ENCODE measurements around the gene ZNF74.
"Not testable (repeated sequence)": the region's sequence is repeated elsewhere in the genome, so short reads cannot be mapped to it uniquely, and the experiment has no call there.

The ZNF74 gene

GRCh38 chr22:20401376-20402014 is 7.5 kb downstream of the ZNF74 start:
- no peak for DNase-seq

DNA sequence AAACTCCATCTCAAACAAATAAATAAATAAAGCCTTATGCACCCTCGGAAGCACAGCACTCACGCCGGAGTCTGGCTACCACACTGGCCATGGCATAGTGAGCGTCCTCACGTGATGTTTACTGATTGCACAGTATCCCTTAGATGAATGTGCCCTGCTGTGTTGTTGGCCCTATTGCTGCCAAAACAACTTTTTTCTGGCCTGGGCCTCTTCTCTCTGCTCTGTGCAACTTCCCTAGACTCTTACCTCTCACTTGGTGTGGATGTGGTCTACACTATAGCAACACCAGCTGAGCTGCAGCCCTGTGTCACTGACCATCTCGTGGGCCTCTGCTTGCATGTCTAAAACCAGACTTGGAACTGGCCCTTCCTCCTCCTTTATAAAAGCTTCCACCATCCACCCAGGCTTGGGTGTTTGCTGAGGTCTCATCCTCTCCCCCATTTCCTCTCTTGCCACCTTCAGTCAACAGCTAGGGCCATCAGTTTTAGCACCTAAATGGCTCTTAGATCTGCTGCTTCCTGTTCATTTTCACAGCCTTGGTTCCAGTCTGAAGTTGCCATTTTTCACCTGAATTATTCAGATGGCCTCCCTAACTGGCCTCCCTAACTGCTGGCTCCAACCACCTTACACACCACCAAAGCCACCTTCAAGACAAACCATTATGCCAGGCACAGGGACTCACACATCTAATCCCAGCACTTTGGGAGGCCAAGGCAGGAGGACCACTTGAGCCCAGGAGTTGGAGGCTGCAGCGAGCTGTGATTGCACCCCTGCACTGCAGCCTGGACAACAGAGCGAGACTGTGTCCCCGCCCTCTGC is 9.2 kb downstream of the ZNF74 start:
- DNase-seq: no peak

DNA sequence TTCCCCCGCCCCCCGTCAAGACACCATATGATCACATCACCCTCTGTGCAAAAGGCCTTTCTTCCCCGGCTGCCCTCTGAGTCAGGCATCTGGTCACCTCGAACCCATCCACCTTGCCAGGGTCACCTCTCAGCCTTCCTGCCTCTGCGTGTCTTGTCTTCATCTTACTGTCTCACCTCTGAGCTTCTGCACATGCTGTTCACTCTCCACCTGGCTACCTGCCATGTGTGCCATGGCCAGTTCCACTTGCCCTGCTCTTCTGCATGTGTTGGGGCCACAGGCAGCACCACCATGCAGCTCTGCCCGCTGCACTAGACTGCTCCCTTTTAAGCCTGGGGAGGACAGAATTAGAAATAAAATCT is 9.8 kb downstream of the ZNF74 start:
- no peak for DNase-seq

DNA sequence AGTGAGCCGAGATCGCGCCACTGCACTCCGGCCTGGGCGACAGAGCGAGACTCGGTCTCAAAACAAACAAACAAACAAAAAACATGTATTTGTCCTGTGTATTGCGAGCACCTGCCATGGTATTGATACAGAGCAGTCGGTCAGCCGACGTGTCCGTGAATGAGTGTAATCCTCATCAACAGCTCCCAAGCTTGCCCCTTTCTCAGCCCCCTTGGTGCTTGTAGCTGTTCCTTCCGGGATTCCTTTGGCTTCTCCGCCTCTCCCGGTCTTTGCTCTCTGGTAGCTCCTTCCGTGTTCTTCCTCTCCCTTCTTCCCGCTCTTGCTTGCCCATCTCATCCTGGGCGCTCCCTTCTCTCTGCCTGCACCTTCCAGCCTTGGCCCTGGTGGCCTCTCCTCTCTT is 10.9 kb downstream of the ZNF74 start:
- DNase-seq: no peak

- DNase-seq: no peak
Measured at GRCh38 chr22:20405291-20405930, 11.5 kb downstream of the ZNF74 start.

DNA sequence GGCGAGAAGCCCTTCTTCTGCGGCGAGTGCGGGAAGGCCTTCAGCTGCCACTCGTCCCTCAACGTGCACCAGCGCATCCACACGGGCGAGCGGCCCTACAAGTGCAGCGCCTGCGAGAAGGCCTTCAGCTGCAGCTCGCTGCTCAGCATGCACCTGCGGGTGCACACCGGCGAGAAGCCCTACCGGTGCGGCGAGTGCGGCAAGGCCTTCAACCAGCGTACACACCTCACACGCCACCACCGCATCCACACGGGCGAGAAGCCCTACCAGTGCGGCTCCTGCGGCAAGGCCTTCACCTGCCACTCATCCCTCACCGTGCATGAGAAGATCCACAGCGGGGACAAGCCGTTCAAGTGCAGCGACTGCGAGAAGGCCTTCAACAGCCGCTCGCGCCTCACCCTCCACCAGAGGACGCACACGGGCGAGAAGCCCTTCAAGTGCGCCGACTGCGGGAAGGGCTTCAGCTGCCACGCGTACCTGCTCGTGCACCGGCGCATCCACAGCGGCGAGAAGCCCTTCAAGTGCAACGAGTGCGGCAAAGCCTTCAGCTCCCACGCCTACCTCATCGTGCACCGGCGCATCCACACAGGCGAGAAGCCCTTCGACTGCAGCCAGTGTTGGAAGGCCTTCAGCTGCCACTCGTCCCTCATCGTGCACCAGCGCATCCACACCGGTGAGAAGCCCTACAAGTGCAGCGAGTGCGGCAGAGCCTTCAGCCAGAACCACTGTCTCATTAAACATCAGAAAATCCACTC is 12.2 kb downstream of the ZNF74 start:
- no peak for DNase-seq

DNA sequence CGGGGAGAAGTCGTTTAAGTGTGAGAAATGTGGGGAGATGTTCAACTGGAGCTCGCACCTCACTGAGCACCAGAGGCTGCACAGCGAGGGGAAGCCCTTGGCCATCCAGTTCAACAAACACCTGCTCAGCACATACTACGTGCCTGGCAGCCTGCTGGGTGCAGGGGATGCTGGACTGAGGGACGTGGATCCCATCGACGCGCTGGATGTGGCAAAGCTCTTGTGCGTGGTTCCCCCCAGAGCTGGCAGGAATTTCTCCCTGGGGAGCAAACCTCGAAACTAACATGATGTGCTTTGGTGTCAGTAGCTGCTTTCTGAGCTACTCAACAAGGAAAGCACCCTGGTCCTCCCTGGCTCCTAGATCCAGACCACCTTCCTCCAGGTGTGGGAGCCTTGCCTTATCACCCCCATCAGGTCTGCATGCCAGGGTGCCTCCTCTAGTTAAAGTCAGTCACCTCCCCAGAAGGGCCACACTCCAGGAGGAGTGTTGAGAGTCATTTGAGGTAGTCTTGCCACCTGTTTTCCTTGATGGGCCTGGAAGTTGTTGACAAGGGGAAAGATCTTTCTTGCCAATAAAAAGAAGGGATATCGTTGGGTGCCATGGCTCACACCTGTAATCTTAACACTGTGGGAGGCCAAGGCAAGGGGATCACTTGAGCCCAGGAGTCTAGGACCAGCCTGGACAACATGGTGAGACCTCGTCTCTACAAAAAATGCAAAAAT is 12.9 kb downstream of the ZNF74 start:
- no peak for DNase-seq

- no peak for DNase-seq
Measured at GRCh38 chr22:20407829-20408228, 13.9 kb downstream of the ZNF74 start.

DNA sequence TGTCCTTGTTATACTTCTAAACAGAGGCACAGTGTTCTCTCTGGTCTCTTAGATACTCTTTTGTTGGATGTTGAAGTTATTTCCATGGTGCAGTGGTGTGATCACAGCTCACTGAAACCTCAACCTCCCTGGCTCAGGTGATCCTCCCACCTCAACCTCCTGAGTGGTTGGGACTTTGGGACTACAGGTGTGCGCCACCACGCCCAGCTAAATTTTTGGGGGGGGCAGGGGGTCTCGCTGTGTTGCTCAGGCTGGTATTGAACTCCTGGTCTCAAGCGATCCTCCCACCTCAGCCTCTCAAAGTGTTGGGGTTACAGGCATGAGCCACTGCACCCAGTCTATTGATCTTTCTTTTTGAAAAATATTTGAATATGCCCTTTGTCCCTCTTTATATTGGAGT is 14.9 kb downstream of the ZNF74 start:
- DNase-seq: no peak

GRCh38 chr22:20409385-20409784 is 15.4 kb downstream of the ZNF74 start:
- not testable (repeated sequence) for DNase-seq

DNA sequence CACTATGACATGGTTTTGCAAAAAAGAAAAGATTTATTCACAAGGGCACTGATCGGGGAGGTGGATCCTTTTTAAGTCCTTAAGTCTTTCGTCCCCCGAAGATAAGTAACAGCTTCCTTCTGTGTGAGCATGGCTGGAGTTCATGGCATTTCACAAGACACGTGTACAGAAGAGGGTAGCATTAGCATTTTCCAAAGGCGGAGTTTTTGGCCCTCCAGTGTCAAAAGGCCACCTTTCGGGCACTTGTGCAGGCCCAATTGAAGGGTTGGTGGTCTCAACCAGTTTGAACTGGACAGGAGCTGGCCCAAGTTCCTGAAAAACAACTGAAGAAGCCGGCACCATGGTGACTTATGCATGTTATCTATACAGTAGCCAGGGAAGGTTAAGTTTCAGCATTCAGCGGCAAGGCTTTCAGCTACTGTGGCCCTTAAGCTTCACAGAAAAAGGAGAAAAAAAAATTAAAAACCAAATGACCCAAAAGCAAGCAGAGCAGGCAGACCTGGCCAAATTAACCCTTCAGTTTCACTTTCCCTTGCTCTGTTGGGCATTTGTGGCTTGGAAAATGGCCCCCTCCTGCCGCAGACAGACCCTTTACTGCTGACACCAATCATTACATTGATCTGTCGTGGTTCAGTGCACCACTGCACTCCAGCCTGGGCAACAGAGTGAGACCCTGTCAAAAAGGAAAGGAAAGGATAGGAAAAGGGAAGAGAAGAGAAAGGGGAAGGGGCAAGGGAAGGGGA is 18.7 kb downstream of the ZNF74 start:
- no peak for DNase-seq

- DNase-seq: no peak
Measured at GRCh38 chr22:20413217-20414058, 19.5 kb downstream of the ZNF74 start.

GRCh38 chr22:20414059-20414440 is 20.1 kb downstream of the ZNF74 start:
- DNase-seq: no peak

DNA sequence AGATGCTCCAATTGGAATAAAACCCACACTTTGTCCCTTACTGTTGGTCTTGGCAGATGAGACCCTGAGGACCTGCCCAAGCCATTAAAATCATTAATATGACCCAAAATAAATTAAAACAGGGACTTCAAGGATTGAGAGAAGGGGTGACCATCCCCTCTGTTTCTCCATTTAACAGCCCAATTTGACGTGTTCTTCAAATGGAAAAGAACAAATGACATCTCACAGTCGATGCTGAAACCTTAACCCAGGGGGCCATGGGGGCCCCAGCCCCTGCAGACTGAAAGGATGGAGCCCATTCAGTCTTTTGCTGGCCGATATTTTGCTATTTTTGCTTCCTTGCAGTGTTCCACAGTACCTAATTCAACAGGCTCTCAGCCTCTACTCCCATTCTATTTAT is 20.5 kb downstream of the ZNF74 start:
- DNase-seq: no peak

GRCh38 chr22:20415241-20415640 is 21.3 kb downstream of the ZNF74 start:
- not testable (repeated sequence) for DNase-seq

GRCh38 chr22:20415699-20416098 is 21.7 kb downstream of the ZNF74 start:
- not testable (repeated sequence) for DNase-seq

DNA sequence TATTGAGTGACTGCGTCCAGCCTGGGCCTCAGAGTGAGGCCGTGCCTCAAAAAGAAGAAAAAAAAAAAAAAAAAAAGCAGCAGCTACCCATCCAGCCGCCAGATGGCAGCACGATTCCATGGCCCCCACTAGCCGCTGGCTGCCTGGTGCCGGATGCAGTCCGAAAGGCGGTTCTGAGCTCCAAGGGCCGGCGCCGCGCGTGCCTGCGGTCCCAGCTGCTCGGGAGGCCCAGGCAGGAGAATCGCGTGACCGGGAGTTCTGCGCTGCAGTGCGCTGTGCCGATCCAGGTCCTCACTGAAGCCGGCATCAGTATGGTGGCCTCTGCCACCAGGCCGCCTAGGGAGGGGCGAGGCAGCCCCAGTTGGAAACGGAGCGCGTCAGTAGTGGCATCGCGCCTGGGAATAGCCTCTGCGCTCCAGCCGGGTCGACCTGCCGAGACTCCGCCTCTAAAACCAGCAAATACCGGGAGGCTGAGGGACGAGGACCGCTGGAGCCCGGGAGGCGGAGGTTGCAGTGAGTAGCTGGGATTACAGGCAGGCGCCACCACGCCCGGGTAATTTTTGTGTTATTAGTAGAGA is 24.3 kb downstream of the ZNF74 start:
- DNase-seq: peak; percentile 64

- DNase-seq: no peak
Measured at GRCh38 chr22:20419664-20419951, 25.7 kb downstream of the ZNF74 start.

DNA sequence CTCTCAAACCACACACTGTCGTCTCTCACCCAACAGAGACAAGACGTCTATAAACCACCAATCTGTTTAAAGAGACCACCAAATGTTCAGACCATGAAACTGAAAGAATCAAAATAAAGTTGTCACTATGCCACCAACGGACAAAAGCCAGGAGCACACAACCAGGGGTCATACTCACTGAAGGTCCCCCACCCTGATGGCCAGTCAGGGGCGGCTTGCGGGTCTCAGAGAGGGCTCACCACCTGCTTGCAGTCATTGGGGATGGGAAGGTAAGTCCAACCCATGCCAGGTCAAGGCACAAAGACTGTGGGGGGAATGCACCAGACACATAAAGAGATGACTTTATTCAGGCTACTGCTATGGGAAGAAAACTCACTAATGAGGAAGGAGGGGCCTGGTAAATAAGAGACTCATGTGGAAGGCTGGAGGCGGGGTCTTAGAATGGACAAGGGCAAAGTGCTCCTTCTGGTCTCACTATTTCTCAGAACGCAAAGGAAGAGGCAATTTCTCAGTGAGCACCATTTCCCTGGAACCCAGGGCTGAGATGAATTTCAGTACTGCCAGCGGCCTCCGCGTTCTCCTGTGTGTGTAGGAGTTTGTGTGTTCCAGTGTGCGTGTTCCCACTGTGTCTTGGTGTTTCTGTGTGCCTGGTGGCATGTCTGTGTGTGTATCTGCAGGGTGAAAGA is 26.3 kb downstream of the ZNF74 start:
- DNase-seq: no peak

GRCh38 chr22:20421507-20421874 is 27.5 kb downstream of the ZNF74 start:
- DNase-seq: no peak
